ENCODE results near the gene CLRN2.

DNA sequence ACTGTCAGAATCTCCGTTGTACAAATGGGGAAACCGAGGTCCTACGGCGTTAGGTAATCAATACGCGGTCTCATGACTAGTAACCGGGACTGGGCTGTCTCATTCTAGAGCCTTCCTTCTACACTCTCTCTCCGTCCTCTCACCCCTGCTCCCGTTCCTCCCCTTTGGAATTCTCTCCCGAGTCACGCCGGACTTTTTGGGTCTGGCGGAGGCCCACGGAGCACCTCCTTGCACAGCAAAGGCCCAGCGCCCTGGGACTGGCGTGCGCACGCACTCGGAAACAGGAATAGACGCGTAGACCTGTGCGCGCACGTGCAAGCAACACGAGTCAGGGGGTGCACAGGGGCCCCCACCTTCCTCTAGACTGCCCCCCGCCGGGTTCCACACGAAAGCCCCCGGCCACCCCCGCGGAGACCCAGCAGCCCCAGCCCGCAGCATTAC lies 3.4 kb upstream of the CLRN2 start:
- TF ChIP-seq ZNF121 (CRISPR knock-in tag; IDR thresholded peaks at IDR 0.05) (no peak), TEAD4 (CRISPR knock-in tag; IDR thresholded peaks at IDR 0.05) (no peak), NR3C1 (CRISPR knock-in tag; conservative IDR thresholded peaks at IDR 0.05; ENCODE audit: low read depth) (no peak)
- TF ChIP-seq, protein P1, sequence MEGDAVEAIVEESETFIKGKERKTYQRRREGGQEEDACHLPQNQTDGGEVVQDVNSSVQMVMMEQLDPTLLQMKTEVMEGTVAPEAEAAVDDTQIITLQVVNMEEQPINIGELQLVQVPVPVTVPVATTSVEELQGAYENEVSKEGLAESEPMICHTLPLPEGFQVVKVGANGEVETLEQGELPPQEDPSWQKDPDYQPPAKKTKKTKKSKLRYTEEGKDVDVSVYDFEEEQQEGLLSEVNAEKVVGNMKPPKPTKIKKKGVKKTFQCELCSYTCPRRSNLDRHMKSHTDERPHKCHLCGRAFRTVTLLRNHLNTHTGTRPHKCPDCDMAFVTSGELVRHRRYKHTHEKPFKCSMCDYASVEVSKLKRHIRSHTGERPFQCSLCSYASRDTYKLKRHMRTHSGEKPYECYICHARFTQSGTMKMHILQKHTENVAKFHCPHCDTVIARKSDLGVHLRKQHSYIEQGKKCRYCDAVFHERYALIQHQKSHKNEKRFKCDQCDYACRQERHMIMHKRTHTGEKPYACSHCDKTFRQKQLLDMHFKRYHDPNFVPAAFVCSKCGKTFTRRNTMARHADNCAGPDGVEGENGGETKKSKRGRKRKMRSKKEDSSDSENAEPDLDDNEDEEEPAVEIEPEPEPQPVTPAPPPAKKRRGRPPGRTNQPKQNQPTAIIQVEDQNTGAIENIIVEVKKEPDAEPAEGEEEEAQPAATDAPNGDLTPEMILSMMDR (IDR thresholded peaks at IDR 0.05): no peak
- TF ChIP-seq, protein P2, sequence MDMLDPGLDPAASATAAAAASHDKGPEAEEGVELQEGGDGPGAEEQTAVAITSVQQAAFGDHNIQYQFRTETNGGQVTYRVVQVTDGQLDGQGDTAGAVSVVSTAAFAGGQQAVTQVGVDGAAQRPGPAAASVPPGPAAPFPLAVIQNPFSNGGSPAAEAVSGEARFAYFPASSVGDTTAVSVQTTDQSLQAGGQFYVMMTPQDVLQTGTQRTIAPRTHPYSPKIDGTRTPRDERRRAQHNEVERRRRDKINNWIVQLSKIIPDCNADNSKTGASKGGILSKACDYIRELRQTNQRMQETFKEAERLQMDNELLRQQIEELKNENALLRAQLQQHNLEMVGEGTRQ (CRISPR knock-in tag; IDR thresholded peaks at IDR 0.05): 0 out of 2 replicates have a peak, but pooled peaks have one; percentile 5
